ENCODE data around the gene BMPR2. TPM values are rescaled to one million over a fixed set of nuclear protein-coding genes. Genes with fewer than 3 reads are reported as not detected.

BMPR2 gene
- total RNA-seq, 1 donor: 44.2 TPM

- Histone ChIP-seq H3K27ac (ENCODE audit: low read depth, low read length) (no peak overlapping the region), H3K9me3 (ENCODE audit: low read depth, low read length) (no peaks in the 10 kb centered on the region), H3K27me3 (ENCODE audit: insufficient read depth, low read length) (no peaks in the 10 kb centered on the region), H2AFZ (ENCODE audit: low read length) (no peak overlapping the region), H3K4me1 (ENCODE audit: insufficient read depth, low read length) (no peaks in the 10 kb centered on the region), H3K4me3 (ENCODE audit: insufficient read depth, low read length) (no peak overlapping the region), H4K20me1 (ENCODE audit: insufficient read depth, low read length) (peaks cover 4% of the 10 kb centered on the region), H3K79me2 (ENCODE audit: insufficient read depth, low read length) (peaks cover 8% of the 10 kb centered on the region), H3K4me2 (ENCODE audit: insufficient read depth, low read length) (no peak overlapping the region), H3K36me3 (ENCODE audit: insufficient read depth, low read length) (peaks cover 22% of the 10 kb centered on the region)
- no peak for DNase-seq (ENCODE audit: insufficient read length, low spot score, missing footprints)
- TF ChIP-seq CTCF (IDR thresholded peaks at IDR 0.05; ENCODE audit: extremely low read depth, low read depth, low read length): no peak
These were observed 138.6 kb downstream of the BMPR2 start for GRCh38 chr2:202514732-202515131.

- Histone ChIP-seq H3K27ac (ENCODE audit: low read depth, low read length) (no peak overlapping the region), H3K27me3 (ENCODE audit: insufficient read depth, low read length) (no peaks in the 10 kb centered on the region), H2AFZ (ENCODE audit: low read length) (no peak overlapping the region), H4K20me1 (ENCODE audit: insufficient read depth, low read length) (no peaks in the 10 kb centered on the region), H3K4me2 (ENCODE audit: insufficient read depth, low read length) (no peak overlapping the region), H3K9me3 (ENCODE audit: low read depth, low read length) (no peaks in the 10 kb centered on the region), H3K36me3 (ENCODE audit: insufficient read depth, low read length) (peaks cover 42% of the 10 kb centered on the region), H3K4me3 (ENCODE audit: insufficient read depth, low read length) (no peak overlapping the region), H3K4me1 (ENCODE audit: insufficient read depth, low read length) (no peaks in the 10 kb centered on the region), H3K79me2 (ENCODE audit: insufficient read depth, low read length) (no peaks in the 10 kb centered on the region)
- no peak for TF ChIP-seq CTCF (IDR thresholded peaks at IDR 0.05; ENCODE audit: extremely low read depth, low read depth, low read length)
- no peak for DNase-seq (ENCODE audit: insufficient read length, low spot score, missing footprints)
These were observed 143.3 kb downstream of the BMPR2 start for GRCh38 chr2:202519453-202519852.

- H3K4me2 ChIP-seq (ENCODE audit: insufficient read depth, low read length): no peak overlapping the region
- H3K27me3 ChIP-seq (ENCODE audit: insufficient read depth, low read length): no peaks in the 10 kb centered on the region
- no peaks in the 10 kb centered on the region for H3K79me2 ChIP-seq (ENCODE audit: insufficient read depth, low read length)
- no peaks in the 10 kb centered on the region for H3K9me3 ChIP-seq (ENCODE audit: low read depth, low read length)
- no peak for TF ChIP-seq CTCF (IDR thresholded peaks at IDR 0.05; ENCODE audit: extremely low read depth, low read depth, low read length)
- DNase-seq (ENCODE audit: insufficient read length, low spot score, missing footprints): no peak
- H3K27ac ChIP-seq (ENCODE audit: low read depth, low read length): no peak overlapping the region
- H3K4me1 ChIP-seq (ENCODE audit: insufficient read depth, low read length): no peaks in the 10 kb centered on the region
- no peaks in the 10 kb centered on the region for H4K20me1 ChIP-seq (ENCODE audit: insufficient read depth, low read length)
- H3K36me3 ChIP-seq (ENCODE audit: insufficient read depth, low read length): peaks cover 33% of the 10 kb centered on the region
- H2AFZ ChIP-seq (ENCODE audit: low read length): no peak overlapping the region
- no peak overlapping the region for H3K4me3 ChIP-seq (ENCODE audit: insufficient read depth, low read length)
These were observed 145.3 kb downstream of the BMPR2 start for GRCh38 chr2:202521470-202521869.

- H4K20me1 ChIP-seq (ENCODE audit: insufficient read depth, low read length): no peaks in the 10 kb centered on the region
- no peak overlapping the region for H3K4me3 ChIP-seq (ENCODE audit: insufficient read depth, low read length)
- H2AFZ ChIP-seq (ENCODE audit: low read length): no peak overlapping the region
- no peaks in the 10 kb centered on the region for H3K27me3 ChIP-seq (ENCODE audit: insufficient read depth, low read length)
- no peak overlapping the region for H3K4me2 ChIP-seq (ENCODE audit: insufficient read depth, low read length)
- no peaks in the 10 kb centered on the region for H3K9me3 ChIP-seq (ENCODE audit: low read depth, low read length)
- H3K4me1 ChIP-seq (ENCODE audit: insufficient read depth, low read length): peaks cover 10% of the 10 kb centered on the region
- no peaks in the 10 kb centered on the region for H3K79me2 ChIP-seq (ENCODE audit: insufficient read depth, low read length)
- DNase-seq (ENCODE audit: insufficient read length, low spot score, missing footprints): no peak
- no peaks in the 10 kb centered on the region for H3K36me3 ChIP-seq (ENCODE audit: insufficient read depth, low read length)
- TF ChIP-seq CTCF (IDR thresholded peaks at IDR 0.05; ENCODE audit: extremely low read depth, low read depth, low read length): no peak
- no peak overlapping the region for H3K27ac ChIP-seq (ENCODE audit: low read depth, low read length)
These were observed 153.3 kb downstream of the BMPR2 start for GRCh38 chr2:202529389-202529788.

All from osteoblast (primary cell).